Measurements from ENCODE around the gene NKX6-1. TPM values are rescaled to one million over a fixed set of nuclear protein-coding genes. Genes with fewer than 3 reads are reported as not detected.

The NKX6-1 gene
- total RNA-seq, 3 donors from 2014 or later = 0.33 to 0.44 TPM; not detected in 1

DNA sequence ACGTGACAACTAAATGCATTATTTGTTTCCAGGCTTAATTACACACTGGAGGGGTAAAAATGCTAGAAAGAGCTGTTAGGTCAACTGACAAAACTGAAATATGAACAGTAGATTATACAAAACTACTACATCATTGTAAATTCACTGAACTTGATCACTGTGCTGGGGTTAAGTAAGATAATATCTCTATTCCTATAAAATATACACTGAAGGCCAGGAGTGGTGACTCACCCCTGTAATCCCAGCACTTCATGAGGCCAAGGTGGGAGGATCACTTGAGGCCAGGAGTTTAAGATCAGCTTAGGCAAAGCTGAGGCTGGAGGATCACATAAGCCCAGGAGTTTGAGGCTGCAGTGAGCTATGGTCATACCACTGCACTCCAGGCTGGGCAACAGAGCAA, 31.8 kb upstream of the NKX6-1 start:
- H3K36me3 ChIP-seq = no peaks in the 10 kb centered on the region
- no peak for DNase-seq (ENCODE audit: low spot score in 2 of 2)
- H3K9me3 ChIP-seq = no peaks in the 10 kb centered on the region
- H3K4me3 ChIP-seq = no peak overlapping the region
- H3K27ac ChIP-seq = no peak overlapping the region
- no peaks in the 10 kb centered on the region for H3K27me3 ChIP-seq
- TF ChIP-seq POLR2A (IDR thresholded peaks at IDR 0.05) = no peak
- TF ChIP-seq, protein P1, sequence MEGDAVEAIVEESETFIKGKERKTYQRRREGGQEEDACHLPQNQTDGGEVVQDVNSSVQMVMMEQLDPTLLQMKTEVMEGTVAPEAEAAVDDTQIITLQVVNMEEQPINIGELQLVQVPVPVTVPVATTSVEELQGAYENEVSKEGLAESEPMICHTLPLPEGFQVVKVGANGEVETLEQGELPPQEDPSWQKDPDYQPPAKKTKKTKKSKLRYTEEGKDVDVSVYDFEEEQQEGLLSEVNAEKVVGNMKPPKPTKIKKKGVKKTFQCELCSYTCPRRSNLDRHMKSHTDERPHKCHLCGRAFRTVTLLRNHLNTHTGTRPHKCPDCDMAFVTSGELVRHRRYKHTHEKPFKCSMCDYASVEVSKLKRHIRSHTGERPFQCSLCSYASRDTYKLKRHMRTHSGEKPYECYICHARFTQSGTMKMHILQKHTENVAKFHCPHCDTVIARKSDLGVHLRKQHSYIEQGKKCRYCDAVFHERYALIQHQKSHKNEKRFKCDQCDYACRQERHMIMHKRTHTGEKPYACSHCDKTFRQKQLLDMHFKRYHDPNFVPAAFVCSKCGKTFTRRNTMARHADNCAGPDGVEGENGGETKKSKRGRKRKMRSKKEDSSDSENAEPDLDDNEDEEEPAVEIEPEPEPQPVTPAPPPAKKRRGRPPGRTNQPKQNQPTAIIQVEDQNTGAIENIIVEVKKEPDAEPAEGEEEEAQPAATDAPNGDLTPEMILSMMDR (IDR thresholded peaks at IDR 0.05) = no peak
- intact Hi-C loops (cut with DNase I; ENCODE audit: low total_unique reads) = no loop called here
- no peaks in the 10 kb centered on the region for H3K4me1 ChIP-seq

DNA sequence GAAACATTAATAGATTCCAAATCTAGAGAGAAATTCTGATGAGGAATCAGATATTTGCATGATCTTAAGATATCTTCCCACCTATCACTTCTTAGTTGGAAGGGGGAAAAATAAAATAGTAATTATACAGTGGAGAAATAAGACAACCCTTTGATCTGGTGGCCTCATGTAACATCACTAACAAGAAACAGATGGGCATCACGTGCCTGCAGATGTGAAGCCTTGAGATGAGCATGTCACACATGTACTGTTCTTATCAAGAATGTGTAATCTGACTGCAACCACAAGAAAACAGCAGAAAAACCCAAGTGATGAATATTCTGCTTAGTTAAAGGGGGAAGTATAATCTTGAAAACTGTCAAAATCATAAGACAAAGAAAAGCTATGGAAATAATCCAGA, 31.4 kb upstream of the NKX6-1 start:
- TF ChIP-seq POLR2A (IDR thresholded peaks at IDR 0.05) (no peak), POLR2AphosphoS5 (IDR thresholded peaks at IDR 0.05) (no peak)
- TF ChIP-seq, protein P1 (IDR thresholded peaks at IDR 0.05) = no peak
- Histone ChIP-seq H3K27me3 (no peaks in the 10 kb centered on the region), H3K36me3 (no peaks in the 10 kb centered on the region), H3K4me1 (no peaks in the 10 kb centered on the region), H3K27ac (no peak overlapping the region), H3K9me3 (no peaks in the 10 kb centered on the region), H3K4me3 (no peak overlapping the region)
- intact Hi-C loops (cut with DNase I; ENCODE audit: low total_unique reads) = no loop called here
- no peak for DNase-seq (ENCODE audit: low spot score in 2 of 2)

DNA sequence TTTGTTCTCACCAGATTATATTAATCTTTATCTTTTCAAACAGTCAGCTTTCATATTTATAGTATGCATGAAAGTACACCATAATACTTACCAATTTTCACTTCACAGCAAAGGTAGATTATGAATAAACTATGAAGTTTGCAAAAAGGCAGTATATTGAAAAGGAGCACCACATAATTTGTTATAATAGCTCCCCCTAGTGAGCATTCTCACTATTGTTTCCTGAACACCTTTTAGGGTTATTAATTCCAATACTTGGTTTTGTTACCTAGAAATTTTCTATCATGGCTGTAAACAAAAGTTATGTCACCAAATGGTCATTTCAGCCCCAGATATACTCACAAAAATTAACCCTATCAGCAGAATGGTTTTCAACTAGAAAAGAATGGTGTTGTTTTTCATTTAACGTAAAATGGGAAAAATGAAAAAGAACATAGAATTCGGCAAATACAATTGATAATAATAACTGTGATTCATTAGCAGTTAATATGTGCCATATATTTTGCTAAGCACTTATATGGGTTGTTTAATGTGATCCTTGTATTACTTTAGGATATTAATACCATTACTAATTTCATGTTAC, 30.2 kb upstream of the NKX6-1 start:
- H3K27me3 ChIP-seq = no peaks in the 10 kb centered on the region
- DNase-seq (ENCODE audit: low spot score in 2 of 2) = no peak
- TF ChIP-seq, protein P1 (IDR thresholded peaks at IDR 0.05) = peak in 2 of 3 donors; percentile 40 to 42
- TF ChIP-seq POLR2AphosphoS5 (IDR thresholded peaks at IDR 0.05) = no peak
- no peaks in the 10 kb centered on the region for H3K9me3 ChIP-seq
- H3K36me3 ChIP-seq = no peaks in the 10 kb centered on the region
- no peaks in the 10 kb centered on the region for H3K4me1 ChIP-seq
- no peak overlapping the region for H3K27ac ChIP-seq
- intact Hi-C loops (cut with DNase I; ENCODE audit: low total_unique reads) = no loop called here
- no peak overlapping the region for H3K4me3 ChIP-seq

DNA sequence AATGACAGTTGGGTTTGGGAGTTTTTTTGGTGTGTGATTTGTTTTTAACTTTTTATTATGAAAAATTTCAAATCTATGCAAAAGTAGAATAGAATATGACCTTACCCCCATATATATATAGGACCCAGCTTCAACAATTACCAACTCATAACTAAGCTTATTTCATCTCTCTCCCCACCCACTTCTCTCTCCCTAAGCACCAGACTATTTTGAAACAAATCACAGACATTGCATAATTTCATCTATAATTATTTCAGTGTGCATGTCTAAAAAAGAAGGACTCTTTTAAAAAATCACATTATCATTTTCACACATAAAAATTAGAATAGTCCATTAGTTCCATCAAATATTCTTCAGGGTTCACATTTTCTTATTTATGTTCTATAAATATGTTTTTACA, 28.3 kb upstream of the NKX6-1 start:
- no peaks in the 10 kb centered on the region for H3K9me3 ChIP-seq
- intact Hi-C loops (cut with DNase I; ENCODE audit: low total_unique reads) = no loop called here
- no peaks in the 10 kb centered on the region for H3K4me1 ChIP-seq
- H3K27me3 ChIP-seq = no peaks in the 10 kb centered on the region
- H3K27ac ChIP-seq = no peak overlapping the region
- no peak for DNase-seq (ENCODE audit: low spot score in 2 of 2)
- TF ChIP-seq, protein P1 (IDR thresholded peaks at IDR 0.05) = no peak
- TF ChIP-seq POLR2AphosphoS5 (IDR thresholded peaks at IDR 0.05) (no peak), POLR2A (IDR thresholded peaks at IDR 0.05) (no peak)
- no peak overlapping the region for H3K4me3 ChIP-seq
- H3K36me3 ChIP-seq = no peaks in the 10 kb centered on the region

DNA sequence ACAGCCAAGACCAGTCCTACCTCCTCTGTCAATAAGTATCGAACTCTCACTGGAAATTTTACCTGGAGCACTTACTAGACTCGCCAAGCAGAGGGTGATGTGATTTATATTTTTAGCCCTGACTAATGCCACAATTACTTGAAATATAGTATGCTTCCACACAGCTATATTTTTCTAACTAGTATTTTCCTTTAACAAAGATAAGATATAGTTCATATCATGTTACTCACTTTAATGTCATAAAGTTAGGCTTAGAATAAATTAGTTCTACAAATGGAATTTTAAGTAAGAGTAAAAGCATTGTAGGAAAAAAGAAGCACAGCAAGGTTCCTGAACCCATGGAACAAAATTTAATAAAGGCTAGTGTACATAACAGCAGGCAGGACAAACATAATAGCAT, 16.0 kb upstream of the NKX6-1 start:
- DNase-seq (ENCODE audit: low spot score in 2 of 2) = no peak
- TF ChIP-seq POLR2A (IDR thresholded peaks at IDR 0.05) = no peak
- no peak for TF ChIP-seq POLR2AphosphoS5 (IDR thresholded peaks at IDR 0.05)
- TF ChIP-seq, protein P1 (IDR thresholded peaks at IDR 0.05) = no peak
- H3K9me3 ChIP-seq = no peaks in the 10 kb centered on the region
- no peaks in the 10 kb centered on the region for H3K36me3 ChIP-seq
- peaks cover 0 to 4% of the 10 kb centered on the region in 2 donors for H3K27me3 ChIP-seq
- intact Hi-C loops (cut with DNase I; ENCODE audit: low total_unique reads) = no loop called here
- H3K27ac ChIP-seq = no peak overlapping the region
- H3K4me3 ChIP-seq = no peak overlapping the region
- H3K4me1 ChIP-seq = no peaks in the 10 kb centered on the region

Data from breast epithelium (tissue), 4 donors.